HG03175 (cell line): ENCODE data around the gene RHOBTB1.

Source experiments
- ATAC-seq: cut with Tn5 transposase; IDR thresholded peaks from one replicate; pipeline ENCODE4 v1.9.1; 2021; ENCODE audit warnings: mild to moderate bottlenecking, moderate library complexity; ENCODE audit not compliant: unreplicated experiment

The RHOBTB1 gene

GRCh38 chr10:60827791-60828488, 116.0 kb downstream of the RHOBTB1 start:
- no peak for ATAC-seq

GRCh38 chr10:60825520-60825919, 118.5 kb downstream of the RHOBTB1 start:
- no peak for ATAC-seq

DNA sequence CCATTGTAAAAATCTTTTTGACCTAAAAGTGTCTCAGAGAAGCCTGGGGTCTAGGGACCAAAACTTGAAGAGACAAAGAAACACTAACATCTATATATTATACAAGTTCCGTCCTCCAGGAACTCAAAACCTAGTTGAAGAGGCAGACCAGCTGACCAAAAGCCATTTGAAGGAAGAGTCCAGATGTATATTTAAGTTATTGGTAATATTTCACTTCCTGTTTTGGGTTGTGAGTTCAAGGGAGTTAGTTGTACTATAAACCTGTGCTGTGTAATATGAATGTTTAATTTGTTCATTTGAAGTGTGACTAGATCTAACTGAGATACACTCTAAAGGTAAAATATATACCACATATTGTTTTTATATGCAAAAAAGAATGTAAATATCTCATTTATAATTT, 120.7 kb downstream of the RHOBTB1 start:
- no peak for ATAC-seq

DNA sequence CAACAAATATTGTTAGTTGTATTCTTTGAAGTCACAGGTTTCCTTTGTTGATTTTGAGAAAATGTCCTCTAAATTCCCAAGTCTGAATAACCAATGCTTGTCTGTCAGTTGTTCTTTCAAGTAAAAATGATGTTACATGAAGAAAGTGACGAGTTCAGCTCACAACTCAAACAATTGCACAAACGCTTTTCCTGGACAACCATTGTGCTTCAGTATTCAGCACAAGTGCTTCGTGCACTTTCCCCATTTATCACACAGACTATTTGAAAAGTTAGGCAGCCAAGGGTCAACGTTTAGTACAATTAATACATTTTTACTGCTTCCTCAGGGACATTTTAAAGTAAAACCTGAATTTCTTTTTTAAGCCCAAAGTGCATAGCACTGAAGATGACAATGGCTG, 121.2 kb downstream of the RHOBTB1 start:
- no peak for ATAC-seq

GRCh38 chr10:60821656-60822055, 122.3 kb downstream of the RHOBTB1 start:
- ATAC-seq = no peak

DNA sequence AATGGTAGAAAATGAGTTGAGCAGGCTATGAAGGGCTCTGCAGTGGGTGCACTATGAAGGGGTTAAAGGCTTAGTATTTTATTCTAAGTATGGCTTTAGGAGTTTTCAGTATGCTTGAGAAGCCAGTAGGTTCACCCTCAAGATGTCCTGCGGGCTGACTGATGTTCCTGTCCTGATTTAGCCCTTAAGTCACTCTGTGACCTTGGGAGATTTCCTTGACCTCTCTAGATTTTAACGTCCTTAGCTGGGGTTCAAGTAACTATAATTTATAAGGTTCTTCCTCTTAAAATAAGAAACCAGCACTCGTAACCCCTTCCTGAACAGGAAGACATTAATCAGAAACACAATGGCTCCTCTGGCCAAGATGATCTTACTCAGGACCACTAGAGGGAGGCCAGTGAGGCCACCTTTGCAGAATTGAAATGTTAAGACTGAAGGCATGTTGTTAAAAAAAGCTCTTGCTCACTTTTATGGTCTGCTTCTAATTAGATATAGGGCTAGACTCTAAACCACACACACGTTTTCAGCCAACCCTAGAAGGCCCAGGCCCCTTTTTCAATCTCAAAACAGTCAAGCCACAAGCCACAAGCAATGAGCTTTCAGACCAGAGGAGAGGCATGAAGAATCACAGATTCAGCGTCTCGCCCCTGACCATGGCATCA, 123.8 kb downstream of the RHOBTB1 start:
- ATAC-seq = no peak
